T-cell (primary cell): ENCODE results near the gene PDE6A. TPM values are rescaled to one million over a fixed set of nuclear protein-coding genes. Genes with fewer than 3 reads are reported as not detected.
"Not testable (repeated sequence)": the region's sequence is repeated elsewhere in the genome, so short reads cannot be mapped to it uniquely, and the experiment has no call there.

ENCODE experiments used
- ATAC-seq, 4 experiments: fragments of 200-7000 bp in 3 of 4; fragments of 150-1000 bp in 1 of 4; cut with Tn5 transposase; replicated peaks in 1 of 4; 1 replicate in 3 of 4; 2 replicates in 1 of 4; pipeline ENCODE4 v1.10.0; 2021; ENCODE audit warnings: moderate library complexity in 3 of 4, mild to moderate bottlenecking in 2 of 4, moderate number of reproducible peaks in 1 of 4
- CTCF ChIA-PET, 2 donors: fragments of 300-600 bp; sonication (Branson Sonifier 250); formaldehyde crosslinking; loops; one replicate each; lab custom pipeline; 2022; ENCODE audit warnings: antibody characterized with exemption in 2 of 2; lab: Charles Lee
- POLR2A ChIA-PET, 2 donors: fragments of 300-600 bp; sonication (Branson Sonifier 250); formaldehyde crosslinking; loops; one replicate each; lab custom pipeline; 2022; ENCODE audit warnings: antibody characterized with exemption in 2 of 2; lab: Charles Lee
- DNase-seq, 35 experiments: peaks; one replicate each; pipeline versions ENCODE4 v3.0.0 to v3.0.0-alpha.2; 2013 to 2023
- H3K27ac ChIP-seq: one replicate; pipeline ENCODE4 v1.5.1; 2013; ENCODE audit warnings: low read length
- H3K27me3 ChIP-seq, 2 experiments: replicated peaks in 1 of 2; 1 replicate in 1 of 2; 2 replicates in 1 of 2; pipeline versions ENCODE4 v1.6.1 to v1.7.0; 2013; ENCODE audit warnings: low read length in 1 of 2, mixed read lengths in 1 of 2; ENCODE audit not compliant: control insufficient read depth in 2 of 2, insufficient read depth in 2 of 2; ENCODE audit errors: extremely low read depth in 1 of 2
- H3K36me3 ChIP-seq, 2 donors: 1 replicate in 1 of 2; 2 replicates in 1 of 2; pipeline versions ENCODE4 v1.6.1 to v1.7.0; 2013; ENCODE audit warnings: low read length in 1 of 2; ENCODE audit not compliant: control insufficient read depth in 2 of 2, insufficient read depth in 1 of 2; ENCODE audit errors: extremely low read depth in 1 of 2
- H3K4me1 ChIP-seq, 2 experiments: 1 replicate in 1 of 2; 2 replicates in 1 of 2; pipeline versions ENCODE4 v1.6.1 to v1.7.0; 2013; ENCODE audit warnings: low read length in 2 of 2, mixed read lengths in 1 of 2; ENCODE audit not compliant: insufficient read depth in 2 of 2, control insufficient read depth in 1 of 2; ENCODE audit errors: extremely low read depth in 1 of 2
- H3K4me3 ChIP-seq, 2 donors: 1 replicate in 1 of 2; 2 replicates in 1 of 2; pipeline versions ENCODE4 v1.5.1 to v1.7.0; 2013; ENCODE audit warnings: mild to moderate bottlenecking in 2 of 2, low read length in 1 of 2, moderate library complexity in 1 of 2; ENCODE audit not compliant: control insufficient read depth in 1 of 2; ENCODE audit errors: extremely low read depth in 1 of 2
- H3K9me3 ChIP-seq: 2 replicates; pipeline ENCODE4 v1.7.0; 2013
- H3K27ac Mint-ChIP-seq, 2 donors: one replicate each; pipeline ENCODE4 v1.8.0; 2020 to 2021; ENCODE audit warnings: mild to moderate bottlenecking in 2 of 2, mixed read lengths in 2 of 2
- H3K27me3 Mint-ChIP-seq, 2 donors: one replicate each; pipeline ENCODE4 v1.8.0; 2021 to 2022; ENCODE audit warnings: mixed read lengths in 2 of 2
- H3K36me3 Mint-ChIP-seq: one replicate; pipeline ENCODE4 v1.8.0; 2021; ENCODE audit warnings: mixed read lengths
- H3K4me1 Mint-ChIP-seq, 3 donors: one replicate each; pipeline ENCODE4 v1.8.0; 2020 to 2022; ENCODE audit warnings: mixed read lengths in 3 of 3, mild to moderate bottlenecking in 1 of 3
- H3K4me3 Mint-ChIP-seq, 3 donors: one replicate each; pipeline ENCODE4 v1.8.0; 2020 to 2022; ENCODE audit warnings: mild to moderate bottlenecking in 3 of 3, mixed read lengths in 3 of 3, moderate library complexity in 3 of 3
- H3K9me3 Mint-ChIP-seq, 3 donors: one replicate each; pipeline ENCODE4 v1.8.0; 2020 to 2022; ENCODE audit warnings: mixed read lengths in 3 of 3
- WGBS: methylation state at CpG from one replicate; pipeline ENCODE4 v1.1.5; 2013; ENCODE audit warnings: missing lambda C conversion rate; ENCODE audit not compliant: insufficient coverage; 5-methylcytosine and 5-hydroxymethylcytosine counted together
- total RNA-seq, 35 experiments: library from RNA in 6 of 35; stranded (reverse) in 6 of 35; fragments of 120-200 nt in 1 of 35; gene quantifications; one replicate each; pipeline versions ENCODE4 v1.2.1 to v1.2.4 and lab custom pipeline; 2013 to 2026

Gene PDE6A
- total RNA-seq, 5 donors from 2014 or later (not counting 1 experiment from before 2014, with no cell fraction given) = not detected

- POLR2A ChIA-PET = not testable (repeated sequence)
Measured at GRCh38 chr5:149943177-149943949, 1.2 kb downstream of the PDE6A start.

GRCh38 chr5:149942741-149943169 lies 1.8 kb downstream of the PDE6A start:
- DNase-seq, H3K36me3 ChIP-seq, H3K4me1 Mint-ChIP-seq, H3K36me3 Mint-ChIP-seq, H3K4me3 Mint-ChIP-seq, H3K9me3 Mint-ChIP-seq, CTCF ChIA-PET, H3K27ac ChIP-seq, H3K27ac Mint-ChIP-seq, H3K9me3 ChIP-seq, ATAC-seq, H3K4me1 ChIP-seq, H3K27me3 Mint-ChIP-seq, H3K4me3 ChIP-seq, POLR2A ChIA-PET: not testable (repeated sequence)
- H3K27me3 ChIP-seq = peaks cover 0 to 11% of the 10 kb centered on the region in 2 experiments
- WGBS = no CpG with 5 or more reads among the region's 4 CpGs

More at GRCh38 chr5:149943177-149943949, 1.2 kb downstream of the PDE6A start:
- ATAC-seq, DNase-seq, H3K36me3 ChIP-seq, H3K36me3 Mint-ChIP-seq, H3K27ac Mint-ChIP-seq, H3K27me3 Mint-ChIP-seq, H3K9me3 Mint-ChIP-seq, H3K4me3 ChIP-seq, H3K4me1 ChIP-seq, CTCF ChIA-PET, H3K4me3 Mint-ChIP-seq, H3K4me1 Mint-ChIP-seq, H3K27ac ChIP-seq, H3K9me3 ChIP-seq: not testable (repeated sequence)
- WGBS = 100% methylated on average over 1 of the region's 6 CpGs
- H3K27me3 ChIP-seq = peaks cover 0 to 11% of the 10 kb centered on the region in 2 experiments

GRCh38 chr5:149942199-149942598 lies 2.4 kb downstream of the PDE6A start:
- no peak overlapping the region for H3K4me3 ChIP-seq
- Mint-ChIP-seq H3K36me3 (no peaks in the 10 kb centered on the region), H3K4me1 (no peaks in the 10 kb centered on the region), H3K27me3 (peaks cover 0 to 4% of the 10 kb centered on the region in 2 donors), H3K9me3 (no peaks in the 10 kb centered on the region), H3K27ac (no peak overlapping the region), H3K4me3 (no peak overlapping the region)
- no peaks in the 10 kb centered on the region for H3K4me1 ChIP-seq
- WGBS = no CpG with 5 or more reads among the region's 2 CpGs
- H3K9me3 ChIP-seq = no peaks in the 10 kb centered on the region
- no peak overlapping the region for H3K27ac ChIP-seq
- DNase-seq (no peak), ATAC-seq (no peak)
- H3K36me3 ChIP-seq = no peaks in the 10 kb centered on the region
- ChIA-PET CTCF (no interaction called here), POLR2A (no interaction called here)
- peaks cover 0 to 11% of the 10 kb centered on the region in 2 experiments for H3K27me3 ChIP-seq

GRCh38 chr5:149941795-149942194 lies 2.8 kb downstream of the PDE6A start:
- no peaks in the 10 kb centered on the region for H3K4me1 Mint-ChIP-seq
- ChIA-PET POLR2A (no interaction called here), CTCF (no interaction called here)
- Histone ChIP-seq H3K36me3 (no peaks in the 10 kb centered on the region), H3K27ac (no peak overlapping the region), H3K27me3 (peaks cover 0 to 11% of the 10 kb centered on the region in 2 experiments), H3K4me3 (no peak overlapping the region), H3K4me1 (no peaks in the 10 kb centered on the region), H3K9me3 (no peaks in the 10 kb centered on the region)
- DNase-seq (no peak), ATAC-seq (no peak)
- peaks cover 1 to 3% of the 10 kb centered on the region in 2 donors for H3K27me3 Mint-ChIP-seq
- no peaks in the 10 kb centered on the region for H3K36me3 Mint-ChIP-seq
- peak overlapping the region in 1 of 2 donors; percentile 3 for H3K27ac Mint-ChIP-seq
- H3K4me3 Mint-ChIP-seq = no peak overlapping the region
- WGBS = 76% methylated on average over 3 of the region's 4 CpGs
- H3K9me3 Mint-ChIP-seq = no peaks in the 10 kb centered on the region

GRCh38 chr5:149940941-149941644 lies 3.5 kb downstream of the PDE6A start:
- Histone ChIP-seq H3K9me3 (no peaks in the 10 kb centered on the region), H3K4me3 (no peak overlapping the region), H3K36me3 (no peaks in the 10 kb centered on the region), H3K4me1 (no peaks in the 10 kb centered on the region), H3K27me3 (peaks cover 0 to 10% of the 10 kb centered on the region in 2 experiments), H3K27ac (no peak overlapping the region)
- no peak overlapping the region for H3K27ac Mint-ChIP-seq
- DNase-seq (no peak), ATAC-seq (no peak)
- ChIA-PET CTCF (interaction anchor here in 1 of 2 donors (0.5 kb wide), 1 partner anchor 1822 kb away, joined by 5 read pairs; no protein-coding TSS in a partner anchor), POLR2A (no interaction called here)
- H3K9me3 Mint-ChIP-seq = no peaks in the 10 kb centered on the region
- H3K36me3 Mint-ChIP-seq = no peaks in the 10 kb centered on the region
- WGBS = 96% methylated on average over 4 of the region's 5 CpGs
- peaks cover 1 to 4% of the 10 kb centered on the region in 2 donors for H3K27me3 Mint-ChIP-seq
- H3K4me1 Mint-ChIP-seq = no peaks in the 10 kb centered on the region
- no peak overlapping the region for H3K4me3 Mint-ChIP-seq

GRCh38 chr5:149940077-149940574 lies 4.5 kb downstream of the PDE6A start:
- ATAC-seq (no peak), DNase-seq (no peak)
- WGBS = 95% methylated on average over 5 of the region's 9 CpGs
- POLR2A ChIA-PET = no interaction called here
- H3K4me3 ChIP-seq = no peak overlapping the region
- Mint-ChIP-seq H3K27ac (no peak overlapping the region), H3K4me1 (no peaks in the 10 kb centered on the region), H3K4me3 (no peak overlapping the region), H3K27me3 (peaks cover 4% of the 10 kb centered on the region in 2 donors), H3K36me3 (no peaks in the 10 kb centered on the region), H3K9me3 (no peaks in the 10 kb centered on the region)
- H3K27ac ChIP-seq = no peak overlapping the region
- no peaks in the 10 kb centered on the region for H3K36me3 ChIP-seq
- H3K9me3 ChIP-seq = no peaks in the 10 kb centered on the region
- H3K27me3 ChIP-seq = peaks cover 0 to 9% of the 10 kb centered on the region in 2 experiments
- CTCF ChIA-PET = interaction anchor here in 1 of 2 donors (0.5 to 0.6 kb wide), 2 partner anchors 620 to 1823 kb away, joined by 3 to 5 read pairs; no protein-coding TSS in a partner anchor
- H3K4me1 ChIP-seq = no peaks in the 10 kb centered on the region
